Measurements from ENCODE around the gene RBMX. TPM values are rescaled to one million over a fixed set of nuclear protein-coding genes. Genes with fewer than 3 reads are reported as not detected.

RBMX gene
- total and polyA plus RNA-seq, 2 of the 13 experiments (the other 11 are each of a cell fraction or from before 2014, with no cell fraction given) = 114 to 254 TPM

- CTCF ChIA-PET (ENCODE audit: low intra/inter-chr PET ratio, low total read pairs) = no interaction called here
- H3K36me3 ChIP-seq (replicated peaks in 1 of 2; ENCODE audit: control insufficient read depth in 1 of 2, insufficient read depth in 2 of 2, low read length in 2 of 2) = 0 out of 5 replicates have a peak, but pooled peaks cover 0 to 4% of the 10 kb centered on the region in 2 experiments
- no peak for DNase-seq (ENCODE audit: low spot score)
- no peak for TF ChIP-seq ZNF816 (CRISPR knock-in tag; IDR thresholded peaks at IDR 0.05; ENCODE audit: borderline replicate concordance)
- H3K4me2 ChIP-seq (ENCODE audit: low read depth, low read length) = no peak overlapping the region
- no peak overlapping the region for H2AFZ ChIP-seq (ENCODE audit: low read length)
- no peak overlapping the region for H3K27ac ChIP-seq (ENCODE audit: extremely low read length, insufficient read depth, low read length)
- H3K9me3 ChIP-seq (ENCODE audit: low read length) = no peaks in the 10 kb centered on the region
- H4K20me1 ChIP-seq (ENCODE audit: insufficient read depth, low read length) = no peaks in the 10 kb centered on the region
- no peaks in the 10 kb centered on the region for H3K27me3 ChIP-seq (ENCODE audit: control insufficient read depth in 1 of 2, insufficient read depth in 2 of 2, low read length in 2 of 2)
- H3K4me3 ChIP-seq (replicated peaks in 1 of 3; ENCODE audit: insufficient read depth in 1 of 3, low read depth in 2 of 3, low read length in 3 of 3) = no peak overlapping the region
- BruUV-seq (replicated peaks) = no TSS peak
- no peaks in the 10 kb centered on the region for H3K79me2 ChIP-seq (ENCODE audit: insufficient read depth, low read length)
- 91% methylated on average over 3 of the region's 3 CpGs for WGBS (ENCODE audit: low lambda C conversion rate)
- no peak overlapping the region for H3K9ac ChIP-seq (ENCODE audit: insufficient read depth, low read depth, low read length)
- intact Hi-C loops (cut with micrococcal nuclease; ENCODE audit: unreplicated experiment) (no loop called here), in situ Hi-C loops (cut with HindIII; ENCODE audit: extremely low pct_ligation_motif_present, low pct_unique_long_range_greater_than_20kb) (no loop called here)
- POLR2A ChIA-PET = no interaction called here
- no peak for FAIRE-seq
- ATAC-seq = no peak
- peaks cover 8% of the 10 kb centered on the region; the same call in 1 of the 2 replicates for H3K4me1 ChIP-seq (ENCODE audit: insufficient read depth, low read length)
Observed at GRCh38 chrX:136849395-136849794, 31.1 kb downstream of the RBMX start.

- Histone ChIP-seq H2AFZ (ENCODE audit: low read length) (no peak overlapping the region), H3K9me3 (ENCODE audit: low read length) (no peaks in the 10 kb centered on the region), H3K79me2 (ENCODE audit: insufficient read depth, low read length) (no peaks in the 10 kb centered on the region), H3K4me2 (ENCODE audit: low read depth, low read length) (no peak overlapping the region), H3K36me3 (replicated peaks in 1 of 2; ENCODE audit: control insufficient read depth in 1 of 2, insufficient read depth in 2 of 2, low read length in 2 of 2) (0 out of 5 replicates have a peak, but pooled peaks cover 0 to 4% of the 10 kb centered on the region in 2 experiments), H4K20me1 (ENCODE audit: insufficient read depth, low read length) (no peaks in the 10 kb centered on the region), H3K27me3 (ENCODE audit: control insufficient read depth in 1 of 2, insufficient read depth in 2 of 2, low read length in 2 of 2) (no peaks in the 10 kb centered on the region), H3K9ac (ENCODE audit: insufficient read depth, low read depth, low read length) (no peak overlapping the region), H3K4me3 (replicated peaks in 1 of 3; ENCODE audit: insufficient read depth in 1 of 3, low read depth in 2 of 3, low read length in 3 of 3) (no peak overlapping the region), H3K27ac (ENCODE audit: extremely low read length, insufficient read depth, low read length) (no peak overlapping the region), H3K4me1 (ENCODE audit: insufficient read depth, low read length) (peaks cover 8% of the 10 kb centered on the region; the same call in 1 of the 2 replicates)
- BruUV-seq (replicated peaks) = no TSS peak
- FAIRE-seq (no peak), DNase-seq (ENCODE audit: low spot score) (no peak), ATAC-seq (no peak)
- ChIA-PET POLR2A (no interaction called here), CTCF (ENCODE audit: low intra/inter-chr PET ratio, low total read pairs) (no interaction called here)
- no peak for TF ChIP-seq ZNF460 (CRISPR knock-in tag; IDR thresholded peaks at IDR 0.05; ENCODE audit: borderline replicate concordance)
- no peak for TF ChIP-seq BCL3 (CRISPR knock-in tag; IDR thresholded peaks at IDR 0.05)
- TF ChIP-seq ZNF558 (CRISPR knock-in tag; IDR thresholded peaks at IDR 0.05; ENCODE audit: borderline replicate concordance) = no peak
- no peak for TF ChIP-seq ZNF274 (CRISPR knock-in tag; IDR thresholded peaks at IDR 0.05)
- no peak for TF ChIP-seq MYPOP (CRISPR knock-in tag; IDR thresholded peaks at IDR 0.05)
- TF ChIP-seq TRIM22 (IDR thresholded peaks at IDR 0.05) = no peak
- TF ChIP-seq ESRRA (CRISPR knock-in tag; IDR thresholded peaks at IDR 0.05; ENCODE audit: low read depth) = no peak
- no peak for TF ChIP-seq SMAD9 (CRISPR knock-in tag; IDR thresholded peaks at IDR 0.05)
- no peak for TF ChIP-seq ZHX1 (CRISPR knock-in tag; IDR thresholded peaks at IDR 0.05; ENCODE audit: low read depth)
- TF ChIP-seq ZBTB7A (CRISPR knock-in tag; IDR thresholded peaks at IDR 0.05) = no peak
- TF ChIP-seq U2AF1 (optimal IDR thresholded peaks at IDR 0.05; ENCODE audit: low read depth, low read length) = no peak
- TF ChIP-seq AHR (CRISPR knock-in tag; IDR thresholded peaks at IDR 0.05) = no peak
- intact Hi-C loops (cut with micrococcal nuclease; ENCODE audit: unreplicated experiment) (no loop called here), in situ Hi-C loops (cut with HindIII; ENCODE audit: extremely low pct_ligation_motif_present, low pct_unique_long_range_greater_than_20kb) (no loop called here)
- 88% methylated on average over 2 of the region's 2 CpGs for WGBS (ENCODE audit: low lambda C conversion rate)
Observed at GRCh38 chrX:136847874-136848273, 32.7 kb downstream of the RBMX start.

Data from HepG2 (cell line).